Pancreas (tissue), 10 donors: Measurements from ENCODE around the gene CD58. TPM values are rescaled to one million over a fixed set of nuclear protein-coding genes. Genes with fewer than 3 reads are reported as not detected.

Source experiments
- ATAC-seq, 4 donors: fragments of 200-7000 bp; cut with Tn5 transposase; one replicate each; pipeline versions ENCODE4 v1.8.0 to v1.9.1; 2020; ENCODE audit warnings: mild to moderate bottlenecking in 4 of 4, moderate library complexity in 4 of 4
- DNase-seq, 6 donors: peaks; one replicate each; pipeline ENCODE4 v3.0.0-alpha.2; 2020
- FAIRE-seq: peaks from 2 replicates; lab custom pipeline; 2012; peaks lifted over from hg19 to GRCh38; lab: Jason Lieb, UNC
- H3K27ac ChIP-seq, 4 donors: fragments of 200-600 bp; sonication (generic); 1 replicate in 3 of 4; 2 replicates in 1 of 4; pipeline versions ENCODE4 v1.5.0 to v1.8.0; 2020
- H3K27me3 ChIP-seq, 4 donors: fragments of 200-600 bp; one replicate each; pipeline ENCODE4 v1.8.0; 2021
- H3K36me3 ChIP-seq, 3 donors: fragments of 200-600 bp; sonication (generic) in 1 of 3; one replicate each; pipeline versions ENCODE4 v1.5.0 to v1.8.0; 2020 to 2021
- H3K4me1 ChIP-seq, 3 donors: fragments of 200-600 bp; one replicate each; pipeline ENCODE4 v1.8.0; 2021
- H3K4me3 ChIP-seq, 4 donors: fragments of 200-600 bp; sonication (generic) in 2 of 4; one replicate each; pipeline versions ENCODE4 v1.5.0 to v1.8.0; 2020 to 2021
- H3K9me3 ChIP-seq, 4 donors: fragments of 200-600 bp; one replicate each; pipeline ENCODE4 v1.8.0; 2021
- CTCF ChIP-seq, 4 donors: fragments of 200-600 bp; sonication (generic) in 3 of 4; IDR thresholded peaks; one replicate each; pipeline versions ENCODE4 v1.5.0 to v1.8.0; 2021; ENCODE audit warnings: antibody characterized with exemption in 4 of 4
- WGBS, 2 donors: extraction: QIAGEN DNeasy Blood & Tissue Kit; methylation state at CpG; one replicate each; pipeline ENCODE4 v1.1.7; 2013; 5-methylcytosine and 5-hydroxymethylcytosine counted together
- intact Hi-C, 3 donors: fragments of 100-400 bp; cut with DNase I; formaldehyde crosslinking; loops; one replicate each; pipeline versions ENCODE4 v1.11.1 to v1.14.2; 2022
- polyA plus RNA-seq, 2 donors: library from polyadenylated mRNA; stranded (reverse); fragments of 200-250 nt; gene quantifications; one replicate each; pipeline ENCODE4 v1.2.3, GENCODE V29; 2013
- total RNA-seq, 6 donors: library from RNA; stranded (reverse); fragmentation: NEBNext Ultra II Directional in 4 of 6; extraction: Animal tissue kit (Norgen Biotek cat#: 25700) in 4 of 6; gene quantifications; one replicate each; pipeline versions ENCODE4 v1.2.1 to v1.2.4, GENCODE V29; 2021 to 2023
- donor health status: healthy with polysubstance abuse.
- donor health status: DM: no; HTN: no; CAD: no; lungs with moderate emphysema.
- donor health status: DM: no; HTN: no; CAD: no.
- donor health status: control.
- donor health status: control.
- donor health status: Bipolar disorder and iron deficiency.
- donor health status: DM: yes; HTN: yes; CAD: no.
- donor health status: DM: no; HTN: no; CAD: no.
- donor health status: DM: no; HTN: no; CAD: no.
- donor health status: DM: yes; HTN: yes; CAD: no.

Gene CD58
- total and polyA plus RNA-seq, 8 donors, result 1.7 to 9.1 (median 4.0) TPM

GRCh38 chr1:116587501-116588227, 16.8 kb upstream of the CD58 start:
- Histone ChIP-seq H3K9me3 (no peaks in the 10 kb centered on the region), H3K4me3 (no peak overlapping the region), H3K36me3 (no peaks in the 10 kb centered on the region), H3K27ac (no peak overlapping the region), H3K4me1 (no peaks in the 10 kb centered on the region), H3K27me3 (peaks cover 3 to 19% (median 5%) of the 10 kb centered on the region in 4 donors)
- no peak for FAIRE-seq
- no peak for TF ChIP-seq CTCF (IDR thresholded peaks at IDR 0.05)
- no peak for DNase-seq
- intact Hi-C loops, result no loop called here
- 78 to 94% methylated on average over 5 of the region's 5 CpGs for WGBS, 2 donors
- ATAC-seq, result peak in 1 of 4 donors; percentile 16

GRCh38 chr1:116586741-116587143, 15.9 kb upstream of the CD58 start:
- intact Hi-C loops, result no loop called here
- Histone ChIP-seq H3K4me3 (no peak overlapping the region), H3K9me3 (no peaks in the 10 kb centered on the region), H3K27me3 (peaks cover 3 to 21% (median 5%) of the 10 kb centered on the region in 4 donors), H3K36me3 (no peaks in the 10 kb centered on the region), H3K27ac (no peak overlapping the region), H3K4me1 (peaks cover 0 to under 1% (median 0%) of the 10 kb centered on the region in 3 donors)
- DNase-seq (no peak), FAIRE-seq (no peak), ATAC-seq (no peak)
- no peak for TF ChIP-seq CTCF (IDR thresholded peaks at IDR 0.05)
- WGBS, 2 donors, result 89 to 90% methylated on average over 3 of the region's 3 CpGs

GRCh38 chr1:116585886-116586285, 15.1 kb upstream of the CD58 start:
- peaks cover 0 to 4% (median under 1%) of the 10 kb centered on the region in 3 donors for H3K4me1 ChIP-seq
- no peak overlapping the region for H3K4me3 ChIP-seq
- intact Hi-C loops, result no loop called here
- 57 to 79% methylated on average over 1 of the region's 1 CpG for WGBS, 2 donors
- ATAC-seq (no peak), DNase-seq (no peak), FAIRE-seq (no peak)
- TF ChIP-seq CTCF (IDR thresholded peaks at IDR 0.05), result no peak
- H3K36me3 ChIP-seq, result no peaks in the 10 kb centered on the region
- no peak overlapping the region for H3K27ac ChIP-seq
- peaks cover 3 to 21% (median 5%) of the 10 kb centered on the region in 4 donors for H3K27me3 ChIP-seq
- H3K9me3 ChIP-seq, result no peaks in the 10 kb centered on the region

- intact Hi-C loops, result no loop called here
- DNase-seq, result no peak
- Histone ChIP-seq H3K27me3 (peaks cover 3 to 20% (median 6%) of the 10 kb centered on the region in 4 donors), H3K27ac (no peak overlapping the region), H3K36me3 (no peaks in the 10 kb centered on the region), H3K4me1 (peaks cover 0 to 8% (median 5%) of the 10 kb centered on the region in 3 donors), H3K4me3 (no peak overlapping the region), H3K9me3 (no peaks in the 10 kb centered on the region)
- 24 to 26% methylated on average over 3 of the region's 3 CpGs for WGBS, 2 donors
- no peak for TF ChIP-seq CTCF (IDR thresholded peaks at IDR 0.05)
- ATAC-seq, result peak; percentile 89 to 97 (median 93)
- no peak for FAIRE-seq
These were observed 10.6 kb upstream of the CD58 start for GRCh38 chr1:116581323-116581885.
